ENCODE data around the gene FAM114A2. TPM values are rescaled to one million over a fixed set of nuclear protein-coding genes. Genes with fewer than 3 reads are reported as not detected.

The FAM114A2 gene
- total RNA-seq, 1 experiment from 2014 or later, result 21.3 TPM

GRCh38 chr5:153983885-153984284, 54.8 kb downstream of the FAM114A2 start:
- CTCF ChIA-PET, result interaction anchor here (0.6 to 1.3 kb wide), 2 partner anchors 10 to 636 kb away, joined by 3 to 4 read pairs; no protein-coding TSS in a partner anchor
- no peak for TF ChIP-seq CTCF (IDR thresholded peaks at IDR 0.05; ENCODE audit: unreplicated experiment)
- no TSS peak for BruUV-seq (replicated peaks)
- H3K27me3 Mint-ChIP-seq (ENCODE audit: unreplicated experiment), result peaks cover 40% of the 10 kb centered on the region
- H3K27ac Mint-ChIP-seq (ENCODE audit: unreplicated experiment), result no peak overlapping the region
- no peaks in the 10 kb centered on the region for H3K4me1 Mint-ChIP-seq (ENCODE audit: low read depth, unreplicated experiment)
- no peaks in the 10 kb centered on the region for H3K9me3 Mint-ChIP-seq (ENCODE audit: low read depth, unreplicated experiment)
- H3K36me3 Mint-ChIP-seq (ENCODE audit: insufficient read depth, unreplicated experiment), result no peaks in the 10 kb centered on the region
- no peak overlapping the region for H3K4me3 Mint-ChIP-seq (ENCODE audit: low read depth, unreplicated experiment)
- no peak for DNase-seq
- intact Hi-C loops (cut with micrococcal nuclease; ENCODE audit: unreplicated experiment), result no loop called here

- DNase-seq, result no peak
- Mint-ChIP-seq H3K36me3 (ENCODE audit: insufficient read depth, unreplicated experiment) (no peaks in the 10 kb centered on the region), H3K27me3 (ENCODE audit: unreplicated experiment) (peaks cover 58% of the 10 kb centered on the region), H3K4me3 (ENCODE audit: low read depth, unreplicated experiment) (no peak overlapping the region), H3K27ac (ENCODE audit: unreplicated experiment) (no peak overlapping the region), H3K9me3 (ENCODE audit: low read depth, unreplicated experiment) (no peaks in the 10 kb centered on the region), H3K4me1 (ENCODE audit: low read depth, unreplicated experiment) (no peaks in the 10 kb centered on the region)
- CTCF ChIA-PET, result no interaction called here
- TF ChIP-seq CTCF (IDR thresholded peaks at IDR 0.05; ENCODE audit: unreplicated experiment), result no peak
- intact Hi-C loops (cut with micrococcal nuclease; ENCODE audit: unreplicated experiment), result no loop called here
- BruUV-seq (replicated peaks), result no TSS peak
These were observed 56.7 kb downstream of the FAM114A2 start for GRCh38 chr5:153981905-153982605.

GRCh38 chr5:153979028-153979783, 59.5 kb downstream of the FAM114A2 start:
- H3K27ac Mint-ChIP-seq (ENCODE audit: unreplicated experiment), result no peak overlapping the region
- no peaks in the 10 kb centered on the region for H3K4me1 Mint-ChIP-seq (ENCODE audit: low read depth, unreplicated experiment)
- no peak for DNase-seq
- no peaks in the 10 kb centered on the region for H3K36me3 Mint-ChIP-seq (ENCODE audit: insufficient read depth, unreplicated experiment)
- CTCF ChIA-PET, result interaction anchor here (1.0 kb wide), 1 partner anchor 12 kb away, joined by 5 read pairs; no protein-coding TSS in a partner anchor
- H3K9me3 Mint-ChIP-seq (ENCODE audit: low read depth, unreplicated experiment), result no peaks in the 10 kb centered on the region
- no TSS peak for BruUV-seq (replicated peaks)
- H3K4me3 Mint-ChIP-seq (ENCODE audit: low read depth, unreplicated experiment), result no peak overlapping the region
- H3K27me3 Mint-ChIP-seq (ENCODE audit: unreplicated experiment), result peaks cover 78% of the 10 kb centered on the region
- intact Hi-C loops (cut with micrococcal nuclease; ENCODE audit: unreplicated experiment), result loop anchor here (10.0 kb wide), 1 partner anchor 486 kb away; no protein-coding TSS in a partner anchor
- TF ChIP-seq CTCF (IDR thresholded peaks at IDR 0.05; ENCODE audit: unreplicated experiment), result no peak

- CTCF ChIA-PET, result interaction anchor here (0.6 to 1.9 kb wide), 12 partner anchors 10 to 1442 kb away, joined by 3 to 10 read pairs (median 4); no protein-coding TSS in a partner anchor
- no peaks in the 10 kb centered on the region for H3K9me3 Mint-ChIP-seq (ENCODE audit: low read depth, unreplicated experiment)
- BruUV-seq (replicated peaks), result no TSS peak
- TF ChIP-seq CTCF (IDR thresholded peaks at IDR 0.05; ENCODE audit: unreplicated experiment), result no peak
- no peaks in the 10 kb centered on the region for H3K4me1 Mint-ChIP-seq (ENCODE audit: low read depth, unreplicated experiment)
- intact Hi-C loops (cut with micrococcal nuclease; ENCODE audit: unreplicated experiment), result loop anchor here (1.0 to 10.0 kb wide), 4 partner anchors 206 to 666 kb away; no protein-coding TSS in a partner anchor
- H3K27ac Mint-ChIP-seq (ENCODE audit: unreplicated experiment), result no peak overlapping the region
- no peaks in the 10 kb centered on the region for H3K36me3 Mint-ChIP-seq (ENCODE audit: insufficient read depth, unreplicated experiment)
- no peak overlapping the region for H3K4me3 Mint-ChIP-seq (ENCODE audit: low read depth, unreplicated experiment)
- peaks cover 83% of the 10 kb centered on the region for H3K27me3 Mint-ChIP-seq (ENCODE audit: unreplicated experiment)
- DNase-seq, result no peak
These were observed 63.9 kb downstream of the FAM114A2 start for GRCh38 chr5:153974813-153975163.

All from Calu3 (cell line).